NCI-H1694 (cell line): ENCODE measurements around the gene IFNLR1.

Source experiments
- DNase-seq: peaks from one replicate; lab custom pipeline; 2025; lab: John Stamatoyannopoulos, UW

IFNLR1 gene

GRCh38 chr1:24205345-24206082 is 18.4 kb upstream of the IFNLR1 start:
- DNase-seq: no peak

GRCh38 chr1:24204116-24204515 is 17.0 kb upstream of the IFNLR1 start:
- DNase-seq: no peak

GRCh38 chr1:24203404-24203803 is 16.3 kb upstream of the IFNLR1 start:
- DNase-seq: no peak

- no peak for DNase-seq
Observed at GRCh38 chr1:24202987-24203386, 15.9 kb upstream of the IFNLR1 start.

- DNase-seq: no peak
Observed at GRCh38 chr1:24202556-24202955, 15.5 kb upstream of the IFNLR1 start.

GRCh38 chr1:24201941-24202440 is 14.9 kb upstream of the IFNLR1 start:
- peak; percentile 88 for DNase-seq

GRCh38 chr1:24199291-24199900 is 12.3 kb upstream of the IFNLR1 start:
- peak; percentile 52 for DNase-seq

GRCh38 chr1:24198766-24199165 is 11.7 kb upstream of the IFNLR1 start:
- no peak for DNase-seq

GRCh38 chr1:24195874-24196273 is 8.8 kb upstream of the IFNLR1 start:
- DNase-seq: no peak

- DNase-seq: no peak
Observed at GRCh38 chr1:24195136-24195535, 8.0 kb upstream of the IFNLR1 start.

GRCh38 chr1:24193046-24193445 is 6.0 kb upstream of the IFNLR1 start:
- no peak for DNase-seq

- DNase-seq: no peak
Observed at GRCh38 chr1:24191860-24192259, 4.8 kb upstream of the IFNLR1 start.

- no peak for DNase-seq
Observed at GRCh38 chr1:24190983-24191461, 3.9 kb upstream of the IFNLR1 start.

GRCh38 chr1:24189528-24189927 is 2.4 kb upstream of the IFNLR1 start:
- DNase-seq: no peak

- DNase-seq: no peak
Observed at GRCh38 chr1:24186711-24186992, 437 bp downstream of the IFNLR1 start.

GRCh38 chr1:24186031-24186710 is 918 bp downstream of the IFNLR1 start:
- no peak for DNase-seq

- no peak for DNase-seq
Observed at GRCh38 chr1:24185076-24185475, 2.0 kb downstream of the IFNLR1 start.

- no peak for DNase-seq
Observed at GRCh38 chr1:24182061-24182460, 5.0 kb downstream of the IFNLR1 start.

GRCh38 chr1:24181619-24182018 is 5.5 kb downstream of the IFNLR1 start:
- DNase-seq: no peak

- no peak for DNase-seq
Observed at GRCh38 chr1:24180676-24181075, 6.4 kb downstream of the IFNLR1 start.

- DNase-seq: no peak
Observed at GRCh38 chr1:24179251-24179840, 7.7 kb downstream of the IFNLR1 start.

GRCh38 chr1:24178407-24178806 is 8.7 kb downstream of the IFNLR1 start:
- DNase-seq: no peak

- no peak for DNase-seq
Observed at GRCh38 chr1:24177161-24177560, 9.9 kb downstream of the IFNLR1 start.
